Body of pancreas (tissue), 4 donors: Measurements from ENCODE around the gene HPS5. TPM values are rescaled to one million over a fixed set of nuclear protein-coding genes. Genes with fewer than 3 reads are reported as not detected.
"Not testable (repeated sequence)": the region's sequence is repeated elsewhere in the genome, so short reads cannot be mapped to it uniquely, and the experiment has no call there.

Experiments
- ATAC-seq: fragments of 150-250 bp; one replicate; pipeline ENCODE4 v1.9.1; 2016
- DNase-seq, 4 donors: peaks; one replicate each; pipeline ENCODE4 v3.0.0-alpha.2; 2019
- H3K27ac ChIP-seq, 4 donors: fragments of 200-600 bp; sonication (generic); 1 replicate in 3 of 4; 2 replicates in 1 of 4; pipeline versions ENCODE4 v1.5.1 to v1.6.1; 2016 to 2019; ENCODE audit warnings: mild to moderate bottlenecking in 1 of 4, mixed read lengths in 1 of 4, moderate library complexity in 1 of 4
- H3K27me3 ChIP-seq, 2 donors: fragments of 200-600 bp; sonication (generic); one replicate each; pipeline ENCODE4 v1.6.0; 2016; ENCODE audit warnings: mild to moderate bottlenecking in 1 of 2
- H3K36me3 ChIP-seq, 2 donors: fragments of 200-600 bp; sonication (generic); replicated peaks in 1 of 2; 2 replicates each; pipeline ENCODE4 v1.5.1; 2016; ENCODE audit warnings: low read depth in 2 of 2; ENCODE audit not compliant: insufficient read depth in 1 of 2
- H3K4me1 ChIP-seq: fragments of 200-600 bp; sonication (generic); one replicate; pipeline ENCODE4 v1.6.0; 2016
- H3K4me3 ChIP-seq, 2 donors: fragments of 200-600 bp; sonication (generic); 1 replicate in 1 of 2; 2 replicates in 1 of 2; pipeline ENCODE4 v1.5.1; 2016 to 2019
- H3K9me3 ChIP-seq, 3 donors: fragments of 200-600 bp; sonication (generic); 1 replicate in 2 of 3; 2 replicates in 1 of 3; pipeline ENCODE4 v1.5.1; 2016
- CTCF ChIP-seq, 7 experiments: fragments of 450-650 bp in 4 of 7; fragments of 200-600 bp in 3 of 7; sonication (generic) in 3 of 7; IDR thresholded peaks; one replicate each; pipeline ENCODE4 v1.5.1; 2016 to 2019; ENCODE audit warnings: antibody characterized with exemption in 7 of 7
- POLR2A ChIP-seq, 3 donors: fragments of 450-650 bp; IDR thresholded peaks; one replicate each; pipeline ENCODE4 v1.6.1; 2016; ENCODE audit warnings: antibody characterized with exemption in 3 of 3, mild to moderate bottlenecking in 2 of 3
- WGBS, 2 donors: methylation state at CpG; one replicate each; pipeline ENCODE4 v1.1.5; 2017; 5-methylcytosine and 5-hydroxymethylcytosine counted together
- intact Hi-C: fragments of 100-400 bp; cut with DNase I; formaldehyde crosslinking; loops from one replicate; pipeline ENCODE4 v1.15.1; 2023
- total RNA-seq, 2 donors: library from RNA; depleted of rRNA; stranded (reverse); fragments of >200 nt; gene quantifications; one replicate each; pipeline ENCODE4 v1.1.0, GENCODE V29; 2016

HPS5 gene
- total RNA-seq, 2 donors from 2014 or later: 8.3 to 47.5 TPM

- ATAC-seq: no peak
- WGBS, 2 donors: 83 to 87% methylated on average over 2 of the region's 2 CpGs
- peaks cover 1 to 20% of the 10 kb centered on the region in 2 donors for H3K36me3 ChIP-seq
These were observed 39.3 kb downstream of the HPS5 start for GRCh38 chr11:18282626-18283025.

GRCh38 chr11:18280438-18281045, 41.4 kb downstream of the HPS5 start:
- ATAC-seq (no peak), DNase-seq (no peak)
- 68 to 82% methylated on average over 4 of the region's 4 CpGs for WGBS, 2 donors
- Histone ChIP-seq H3K27ac (no peak overlapping the region), H3K36me3 (peaks cover 0 to 12% of the 10 kb centered on the region in 2 donors), H3K27me3 (no peaks in the 10 kb centered on the region), H3K4me3 (no peak overlapping the region), H3K4me1 (no peaks in the 10 kb centered on the region), H3K9me3 (no peaks in the 10 kb centered on the region)
- TF ChIP-seq POLR2A (IDR thresholded peaks at IDR 0.05): no peak
- no peak for TF ChIP-seq CTCF (IDR thresholded peaks at IDR 0.05)
- intact Hi-C loops: no loop called here

More at GRCh38 chr11:18282626-18283025, 39.3 kb downstream of the HPS5 start:
- TF ChIP-seq POLR2A (IDR thresholded peaks at IDR 0.05): no peak
- TF ChIP-seq CTCF (IDR thresholded peaks at IDR 0.05): no peak
- DNase-seq: no peak
- no peaks in the 10 kb centered on the region for H3K27me3 ChIP-seq
- no peaks in the 10 kb centered on the region for H3K4me1 ChIP-seq
- intact Hi-C loops: no loop called here
- H3K27ac ChIP-seq: no peak overlapping the region
- H3K9me3 ChIP-seq: no peaks in the 10 kb centered on the region
- no peak overlapping the region for H3K4me3 ChIP-seq

- Histone ChIP-seq H3K27me3 (no peaks in the 10 kb centered on the region), H3K27ac (peak overlapping the region in 1 of 4 donors; percentile 45), H3K9me3 (no peaks in the 10 kb centered on the region), H3K36me3 (peaks cover 0 to 12% of the 10 kb centered on the region in 2 donors), H3K4me1 (no peaks in the 10 kb centered on the region), H3K4me3 (no peak overlapping the region)
- TF ChIP-seq CTCF (IDR thresholded peaks at IDR 0.05) (no peak), POLR2A (IDR thresholded peaks at IDR 0.05) (no peak)
- 82 to 91% methylated on average over 5 of the region's 5 CpGs for WGBS, 2 donors
- ATAC-seq (no peak), DNase-seq (peak in 1 of 4 donors; percentile 54)
- intact Hi-C loops: no loop called here
These were observed 44.2 kb downstream of the HPS5 start for GRCh38 chr11:18277565-18278271.

- Histone ChIP-seq H3K4me1 (no peaks in the 10 kb centered on the region), H3K36me3 (no peaks in the 10 kb centered on the region), H3K4me3 (no peak overlapping the region), H3K27me3 (no peaks in the 10 kb centered on the region), H3K9me3 (no peaks in the 10 kb centered on the region), H3K27ac (no peak overlapping the region)
- intact Hi-C loops: no loop called here
- WGBS, 2 donors: 44 to 48% methylated on average over 4 of the region's 4 CpGs
- TF ChIP-seq POLR2A (IDR thresholded peaks at IDR 0.05): no peak
- DNase-seq (no peak), ATAC-seq (no peak)
These were observed 50.7 kb downstream of the HPS5 start for GRCh38 chr11:18271206-18271605.

- no peak for TF ChIP-seq CTCF (IDR thresholded peaks at IDR 0.05)
- TF ChIP-seq POLR2A (IDR thresholded peaks at IDR 0.05): no peak
- WGBS, 2 donors: 60 to 71% methylated on average over 4 of the region's 4 CpGs
- DNase-seq: no peak
- no peaks in the 10 kb centered on the region for H3K36me3 ChIP-seq
- H3K4me3 ChIP-seq: no peak overlapping the region
- no peaks in the 10 kb centered on the region for H3K9me3 ChIP-seq
- H3K27ac ChIP-seq: no peak overlapping the region
- no peak for ATAC-seq
- intact Hi-C loops: no loop called here
- H3K27me3 ChIP-seq: no peaks in the 10 kb centered on the region
- H3K4me1 ChIP-seq: no peaks in the 10 kb centered on the region
These were observed 51.8 kb downstream of the HPS5 start for GRCh38 chr11:18270102-18270501.

- H3K27ac ChIP-seq, H3K27me3 ChIP-seq, H3K36me3 ChIP-seq, H3K4me1 ChIP-seq, H3K9me3 ChIP-seq, ATAC-seq, H3K4me3 ChIP-seq, DNase-seq, intact Hi-C loops: not testable (repeated sequence)
- WGBS, 2 donors: 89% methylated on average over 1 of the region's 5 CpGs; no CpG with 5 or more reads in 1 of the 2 donors
These were observed 52.7 kb downstream of the HPS5 start for GRCh38 chr11:18269252-18269651.

- not testable (repeated sequence) for H3K4me3 ChIP-seq
These were observed 54.4 kb downstream of the HPS5 start for GRCh38 chr11:18267335-18268133.

More at GRCh38 chr11:18267335-18268133, 54.4 kb downstream of the HPS5 start:
- H3K27ac ChIP-seq, H3K27me3 ChIP-seq, DNase-seq, H3K9me3 ChIP-seq, H3K4me1 ChIP-seq, ATAC-seq, intact Hi-C loops, H3K36me3 ChIP-seq: not testable (repeated sequence)
- 54 to 67% methylated on average over 6 to 9 of the region's 10 CpGs for WGBS, 2 donors
